MCF 10A (cell line): Measurements from ENCODE around the gene HERC2. TPM values are rescaled to one million over a fixed set of nuclear protein-coding genes. Genes with fewer than 3 reads are reported as not detected.
"Not testable (repeated sequence)": the region's sequence is repeated elsewhere in the genome, so short reads cannot be mapped to it uniquely, and the experiment has no call there.

Experiments used
- BruUV-seq: library from RNA; stranded (reverse); fragments of 400-500 nt; replicated peaks from 2 replicates; lab custom pipeline; 2021; lab: Mats Ljungman, UMichigan
- CTCF ChIA-PET: fragments of 300-600 bp; sonication (Branson Sonifier 250); formaldehyde crosslinking; extraction: SDS; loops from one replicate; lab custom pipeline; 2021; ENCODE audit warnings: antibody characterized with exemption, inconsistent platforms; lab: Yijun Ruan, JAX
- POLR2A ChIA-PET: fragments of 300-600, 350-650 bp; sonication (Branson Sonifier 250); formaldehyde crosslinking; extraction: SDS; loops from one replicate; lab custom pipeline; 2020; ENCODE audit warnings: antibody characterized with exemption, inconsistent platforms; lab: Yijun Ruan, JAX
- DNase-seq: peaks from one replicate; pipeline ENCODE4 v3.0.0-alpha.2; 2018; ENCODE audit not compliant: unreplicated experiment
- H3K27ac Mint-ChIP-seq: one replicate; pipeline ENCODE4 v1.8.0; 2022; ENCODE audit warnings: mild to moderate bottlenecking, low read depth, mixed read lengths; ENCODE audit not compliant: unreplicated experiment
- H3K27me3 Mint-ChIP-seq: one replicate; pipeline ENCODE4 v1.8.0; 2022; ENCODE audit warnings: mixed read lengths; ENCODE audit not compliant: insufficient read depth, unreplicated experiment
- H3K36me3 Mint-ChIP-seq: one replicate; pipeline ENCODE4 v1.8.0; 2022; ENCODE audit warnings: mild to moderate bottlenecking, moderate library complexity, mixed read lengths; ENCODE audit not compliant: insufficient read depth, unreplicated experiment
- H3K4me1 Mint-ChIP-seq: one replicate; pipeline ENCODE4 v1.8.0; 2022; ENCODE audit warnings: mixed read lengths; ENCODE audit not compliant: insufficient read depth, unreplicated experiment
- H3K4me3 Mint-ChIP-seq: one replicate; pipeline ENCODE4 v1.8.0; 2022; ENCODE audit warnings: mild to moderate bottlenecking, moderate library complexity, mixed read lengths; ENCODE audit not compliant: unreplicated experiment
- H3K9me3 Mint-ChIP-seq: one replicate; pipeline ENCODE4 v1.8.0; 2022; ENCODE audit warnings: mixed read lengths; ENCODE audit not compliant: unreplicated experiment
- intact Hi-C: fragments of 100-400 bp; cut with micrococcal nuclease; formaldehyde crosslinking; loops from 2 replicates; pipeline ENCODE4 v1.14.1; 2022
- total RNA-seq: library from RNA; stranded (reverse); gene quantifications from 2 replicates; pipeline ENCODE4 v1.2.3, GENCODE V29; 2022
- TF ChIP-seq, protein P1 (sequence below): fragments of 200-600 bp; IDR thresholded peaks from one replicate; pipeline ENCODE4 v1.8.0; 2022; ENCODE audit warnings: antibody characterized with exemption, mild to moderate bottlenecking; ENCODE audit not compliant: unreplicated experiment

Gene HERC2
- total RNA-seq, 1 experiment from 2014 or later: 65.2 TPM

DNA sequence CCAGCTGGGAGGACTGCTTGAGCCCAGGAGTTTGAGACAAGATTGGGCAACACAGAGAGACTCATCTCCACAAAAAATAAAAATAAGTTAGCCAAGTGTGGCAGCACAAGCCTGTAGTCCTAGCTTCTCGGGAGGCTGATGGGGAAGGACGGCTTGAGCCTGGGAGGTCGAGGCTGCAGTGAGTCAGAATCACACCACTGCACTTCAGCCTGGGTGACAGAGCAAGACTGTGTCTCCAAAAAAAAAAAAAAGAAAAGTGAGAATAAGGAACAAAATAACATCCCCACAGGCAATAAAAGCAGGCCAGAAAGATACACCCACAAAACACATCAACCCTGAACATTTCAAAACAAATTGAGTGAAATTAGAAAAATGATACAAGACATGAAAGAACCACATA, 174.2 kb downstream of the HERC2 start:
- POLR2A ChIA-PET: no interaction called here
- intact Hi-C loops: no loop called here

DNA sequence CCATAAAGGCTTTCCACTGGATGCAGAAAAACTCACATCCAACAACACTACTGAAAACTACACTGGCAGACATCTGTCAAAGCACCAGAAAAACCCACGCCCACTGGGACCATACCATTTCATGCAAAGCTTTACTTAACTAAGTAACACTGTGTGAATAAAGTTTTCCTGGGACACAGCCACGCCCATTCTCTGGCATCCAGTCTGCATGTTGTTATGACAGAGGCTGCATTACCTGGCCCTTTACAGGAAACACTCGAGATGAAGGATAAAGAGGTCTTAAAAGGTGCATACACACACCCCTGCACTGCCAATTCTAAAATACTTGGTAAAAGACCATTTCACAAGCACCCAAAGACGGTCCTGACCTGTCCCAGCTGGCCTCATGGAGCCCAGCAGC, 176.6 kb downstream of the HERC2 start:
- H3K36me3 Mint-ChIP-seq: peaks cover 58% of the 10 kb centered on the region
- H3K27me3 Mint-ChIP-seq, BruUV-seq, intact Hi-C loops, POLR2A ChIA-PET, H3K27ac Mint-ChIP-seq, H3K4me1 Mint-ChIP-seq, DNase-seq, H3K4me3 Mint-ChIP-seq: not testable (repeated sequence)
- peaks cover 18% of the 10 kb centered on the region for H3K9me3 Mint-ChIP-seq
- CTCF ChIA-PET: interaction anchor here (4.0 kb wide), 1 partner anchor 19 kb away, joined by 24 read pairs; no protein-coding TSS in a partner anchor

More for the DNA sequence above, 174.2 kb downstream of the HERC2 start:
- no peaks in the 10 kb centered on the region for H3K4me1 Mint-ChIP-seq
- TF ChIP-seq, protein P1, sequence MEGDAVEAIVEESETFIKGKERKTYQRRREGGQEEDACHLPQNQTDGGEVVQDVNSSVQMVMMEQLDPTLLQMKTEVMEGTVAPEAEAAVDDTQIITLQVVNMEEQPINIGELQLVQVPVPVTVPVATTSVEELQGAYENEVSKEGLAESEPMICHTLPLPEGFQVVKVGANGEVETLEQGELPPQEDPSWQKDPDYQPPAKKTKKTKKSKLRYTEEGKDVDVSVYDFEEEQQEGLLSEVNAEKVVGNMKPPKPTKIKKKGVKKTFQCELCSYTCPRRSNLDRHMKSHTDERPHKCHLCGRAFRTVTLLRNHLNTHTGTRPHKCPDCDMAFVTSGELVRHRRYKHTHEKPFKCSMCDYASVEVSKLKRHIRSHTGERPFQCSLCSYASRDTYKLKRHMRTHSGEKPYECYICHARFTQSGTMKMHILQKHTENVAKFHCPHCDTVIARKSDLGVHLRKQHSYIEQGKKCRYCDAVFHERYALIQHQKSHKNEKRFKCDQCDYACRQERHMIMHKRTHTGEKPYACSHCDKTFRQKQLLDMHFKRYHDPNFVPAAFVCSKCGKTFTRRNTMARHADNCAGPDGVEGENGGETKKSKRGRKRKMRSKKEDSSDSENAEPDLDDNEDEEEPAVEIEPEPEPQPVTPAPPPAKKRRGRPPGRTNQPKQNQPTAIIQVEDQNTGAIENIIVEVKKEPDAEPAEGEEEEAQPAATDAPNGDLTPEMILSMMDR: no peak
- H3K9me3 Mint-ChIP-seq: peaks cover 20% of the 10 kb centered on the region
- H3K4me3 Mint-ChIP-seq: no peak overlapping the region
- DNase-seq: no peak
- CTCF ChIA-PET: interaction anchor here (0.6 kb wide), 1 partner anchor 49 kb away, joined by 3 read pairs; no protein-coding TSS in a partner anchor
- no peak overlapping the region for H3K27ac Mint-ChIP-seq
- H3K27me3 Mint-ChIP-seq: no peaks in the 10 kb centered on the region
- H3K36me3 Mint-ChIP-seq: peaks cover 57% of the 10 kb centered on the region
- BruUV-seq: no TSS peak

DNA sequence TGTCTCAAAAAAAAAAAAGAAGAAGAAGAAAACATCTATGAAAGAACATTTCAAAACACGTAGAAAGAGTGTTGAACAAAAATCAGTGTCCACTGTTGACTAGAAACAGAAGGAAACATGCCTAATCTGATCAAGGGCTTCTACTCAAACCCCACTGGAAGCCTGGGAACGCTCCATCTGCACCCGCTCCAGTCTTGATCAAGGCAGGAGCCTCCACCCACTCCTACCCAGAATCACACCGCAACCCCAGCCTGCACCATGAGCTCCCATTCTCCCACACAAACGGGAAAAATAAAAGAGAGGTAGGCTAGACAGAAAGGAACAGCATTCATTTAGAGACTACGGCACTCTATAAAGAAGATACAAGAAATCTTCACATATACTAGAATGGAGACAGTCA, 181.9 kb downstream of the HERC2 start:
- Mint-ChIP-seq H3K9me3 (no peaks in the 10 kb centered on the region), H3K27ac (no peak overlapping the region), H3K4me3 (no peak overlapping the region), H3K4me1 (no peaks in the 10 kb centered on the region), H3K36me3 (peaks cover 63% of the 10 kb centered on the region), H3K27me3 (no peaks in the 10 kb centered on the region)
- DNase-seq: no peak
- intact Hi-C loops: no loop called here
- ChIA-PET POLR2A (no interaction called here), CTCF (interaction anchor here (1.2 kb wide), 1 partner anchor 13 kb away, joined by 4 read pairs; no protein-coding TSS in a partner anchor)
- no TSS peak for BruUV-seq
- TF ChIP-seq, protein P1: no peak

DNA sequence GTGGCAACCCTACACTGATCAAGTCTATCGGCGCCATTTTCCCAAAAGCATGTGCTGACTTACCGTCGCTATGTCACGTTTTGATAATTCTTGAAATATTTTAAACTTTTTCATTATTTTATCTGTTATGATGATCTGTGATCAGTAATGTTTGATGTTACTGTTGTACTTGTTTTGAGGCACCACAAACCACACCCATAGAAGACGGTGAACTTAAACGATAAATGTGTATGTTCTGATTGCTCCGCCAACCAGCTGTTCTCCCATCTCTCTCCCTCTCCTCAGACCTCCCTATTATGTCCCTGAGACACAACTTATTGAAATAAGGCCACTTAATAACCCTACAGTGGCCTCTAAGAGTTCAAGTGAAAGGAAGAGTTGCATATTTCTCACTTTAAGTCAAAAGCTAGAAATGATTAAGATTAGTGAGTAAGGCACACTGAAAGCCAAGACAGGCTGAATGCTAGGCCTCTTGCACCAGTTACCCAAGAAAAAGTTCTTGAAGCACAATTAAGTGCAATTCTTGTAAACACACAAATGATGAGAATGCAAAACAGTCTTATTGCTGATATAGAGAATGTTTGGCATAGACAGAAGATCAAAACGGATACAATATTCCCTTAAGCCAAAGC, 184.5 kb downstream of the HERC2 start:
- CTCF ChIA-PET: interaction anchor here (0.5 to 1.5 kb wide), 3 partner anchors 11 to 1237 kb away, joined by 3 to 6 read pairs (median 3); no protein-coding TSS in a partner anchor
- intact Hi-C loops, H3K27me3 Mint-ChIP-seq, H3K4me1 Mint-ChIP-seq, H3K9me3 Mint-ChIP-seq, H3K4me3 Mint-ChIP-seq, BruUV-seq, DNase-seq, POLR2A ChIA-PET: not testable (repeated sequence)
- H3K27ac Mint-ChIP-seq: peak overlapping the region; percentile 42
- peaks cover 54% of the 10 kb centered on the region for H3K36me3 Mint-ChIP-seq

DNA sequence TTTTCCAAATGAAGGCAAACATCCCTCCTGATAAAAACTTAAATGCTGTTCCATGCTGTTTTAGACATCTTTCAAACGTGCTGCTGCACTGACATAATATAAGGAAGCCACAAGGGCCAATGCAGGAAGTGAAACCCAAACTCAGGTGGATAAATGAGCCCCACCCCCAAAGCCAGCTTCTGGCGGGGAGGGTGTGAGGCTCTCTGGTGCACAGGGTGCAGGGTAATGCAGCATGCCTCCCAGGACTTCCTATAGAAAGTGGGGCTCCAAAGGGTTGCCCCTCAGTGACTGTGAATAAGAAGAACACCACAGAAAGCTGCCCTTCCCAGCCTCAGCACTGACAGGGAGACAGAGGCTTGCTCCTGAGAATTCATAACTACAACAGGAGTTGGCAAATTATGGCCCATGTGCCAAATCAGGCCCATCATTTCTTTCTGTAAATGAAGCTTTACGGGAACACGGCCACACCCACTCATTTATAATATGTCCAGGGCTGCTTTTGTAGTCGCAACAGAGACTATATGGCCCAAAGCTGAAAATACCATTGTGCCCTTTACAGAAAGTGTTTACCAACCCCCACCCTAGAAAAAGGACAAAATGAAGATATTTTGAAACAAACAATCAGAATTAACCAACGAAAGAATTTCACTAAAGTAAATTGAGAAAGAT, 185.6 kb downstream of the HERC2 start:
- CTCF ChIA-PET: interaction anchor here (0.6 kb wide), 1 partner anchor 428 kb away, joined by 3 read pairs; no protein-coding TSS in a partner anchor
- POLR2A ChIA-PET: not testable (repeated sequence)

More for the DNA sequence above, 185.6 kb downstream of the HERC2 start:
- H3K9me3 Mint-ChIP-seq, H3K27me3 Mint-ChIP-seq, intact Hi-C loops, H3K4me3 Mint-ChIP-seq, BruUV-seq, H3K4me1 Mint-ChIP-seq, DNase-seq, H3K27ac Mint-ChIP-seq: not testable (repeated sequence)
- peaks cover 44% of the 10 kb centered on the region for H3K36me3 Mint-ChIP-seq
